ENCODE results near the gene PEMT. TPM values are rescaled to one million over a fixed set of nuclear protein-coding genes. Genes with fewer than 3 reads are reported as not detected.

The PEMT gene
- total and polyA plus RNA-seq, 9 of the 15 experiments (the other 6 are each of a cell fraction or from before 2014, with no cell fraction given), result 1.4 to 36.4 (median 13.6) TPM

- no peak for TF ChIP-seq MGA (IDR thresholded peaks at IDR 0.05)
- TF ChIP-seq ZNF699 (CRISPR knock-in tag; IDR thresholded peaks at IDR 0.05; ENCODE audit: insufficient replicate concordance), result no peak
- TF ChIP-seq ZHX1 (conservative IDR thresholded peaks at IDR 0.05; ENCODE audit: low read length), result no peak
Measured at GRCh38 chr17:17564323-17564722, 27.2 kb downstream of the PEMT start (continued).

All from K562 (cell line).